ENCODE results near the gene CNGB1.
"Not testable (repeated sequence)": the region's sequence is repeated elsewhere in the genome, so short reads cannot be mapped to it uniquely, and the experiment has no call there.

The CNGB1 gene

DNA sequence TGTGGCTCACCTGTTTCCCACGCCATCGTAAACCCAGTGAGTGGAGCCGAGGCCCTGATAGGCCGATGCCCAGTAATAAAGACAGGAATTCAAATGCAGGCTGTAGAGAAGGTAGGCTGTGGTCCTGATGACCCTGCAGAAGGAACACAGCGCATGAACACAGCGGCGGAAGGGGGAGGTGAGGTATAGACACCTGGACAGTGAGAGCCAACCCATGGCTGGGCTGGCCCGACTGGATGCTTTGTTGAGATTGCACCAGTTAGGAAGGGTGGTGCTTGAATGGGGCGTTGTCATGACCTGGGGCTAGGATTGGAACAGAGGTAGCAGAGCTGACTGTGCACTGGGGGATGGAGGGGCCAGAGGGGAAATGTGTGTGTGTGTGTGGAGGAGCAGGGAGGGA lies 59.2 kb downstream of the CNGB1 start:
- no peak for DNase-seq (ENCODE audit: low read depth in 1 of 2, low spot score in 1 of 2)

DNA sequence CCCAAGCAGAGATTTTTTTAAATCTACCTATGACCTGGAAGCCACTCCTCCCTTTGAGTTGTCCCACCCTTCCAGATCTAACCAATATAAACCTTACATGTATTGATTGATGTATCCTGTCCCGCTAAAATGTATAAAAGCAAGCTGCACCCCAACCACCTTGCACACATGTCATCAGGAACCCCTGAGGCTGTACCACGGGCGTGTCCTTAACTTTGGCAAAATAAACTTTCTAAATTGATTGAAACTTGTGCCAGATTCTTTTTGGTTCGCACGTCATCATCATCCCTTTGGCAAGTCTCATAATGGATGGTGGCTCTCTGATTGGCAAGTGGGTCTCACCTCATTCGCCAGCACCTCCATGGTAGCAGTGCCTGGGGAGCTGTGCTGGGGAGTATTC lies 60.2 kb downstream of the CNGB1 start:
- DNase-seq (ENCODE audit: low read depth in 1 of 2, low spot score in 1 of 2): no peak

DNA sequence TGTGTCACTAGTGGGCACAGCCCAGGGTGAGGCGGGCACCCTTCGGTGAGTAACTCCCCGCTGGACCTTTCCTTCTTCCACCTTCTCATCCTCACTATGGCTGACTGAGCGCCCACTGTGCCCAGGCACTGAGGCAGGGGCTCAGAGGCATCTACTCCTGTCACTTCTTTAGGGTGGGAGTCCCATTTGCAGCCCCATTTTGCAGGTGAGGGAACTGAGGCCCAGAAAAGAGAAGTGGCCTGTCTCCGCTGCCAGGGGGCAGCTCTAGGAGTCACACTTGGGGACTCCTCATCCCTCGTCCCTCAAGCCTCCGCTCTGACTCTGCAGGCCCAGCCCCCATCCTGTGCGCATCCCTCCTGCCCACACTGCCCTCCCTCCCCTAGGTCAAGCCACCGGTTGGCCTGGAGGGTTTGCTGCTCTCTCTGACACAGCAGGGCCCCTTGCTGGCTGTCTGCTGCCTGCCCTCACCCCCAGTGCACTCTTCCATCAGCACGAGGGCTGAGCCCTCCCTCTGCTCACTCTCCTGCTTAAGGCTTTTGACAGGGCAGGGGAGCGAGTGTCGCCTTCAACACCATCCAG lies 62.4 kb downstream of the CNGB1 start:
- no peak for DNase-seq (ENCODE audit: low read depth in 1 of 2, low spot score in 1 of 2)

DNA sequence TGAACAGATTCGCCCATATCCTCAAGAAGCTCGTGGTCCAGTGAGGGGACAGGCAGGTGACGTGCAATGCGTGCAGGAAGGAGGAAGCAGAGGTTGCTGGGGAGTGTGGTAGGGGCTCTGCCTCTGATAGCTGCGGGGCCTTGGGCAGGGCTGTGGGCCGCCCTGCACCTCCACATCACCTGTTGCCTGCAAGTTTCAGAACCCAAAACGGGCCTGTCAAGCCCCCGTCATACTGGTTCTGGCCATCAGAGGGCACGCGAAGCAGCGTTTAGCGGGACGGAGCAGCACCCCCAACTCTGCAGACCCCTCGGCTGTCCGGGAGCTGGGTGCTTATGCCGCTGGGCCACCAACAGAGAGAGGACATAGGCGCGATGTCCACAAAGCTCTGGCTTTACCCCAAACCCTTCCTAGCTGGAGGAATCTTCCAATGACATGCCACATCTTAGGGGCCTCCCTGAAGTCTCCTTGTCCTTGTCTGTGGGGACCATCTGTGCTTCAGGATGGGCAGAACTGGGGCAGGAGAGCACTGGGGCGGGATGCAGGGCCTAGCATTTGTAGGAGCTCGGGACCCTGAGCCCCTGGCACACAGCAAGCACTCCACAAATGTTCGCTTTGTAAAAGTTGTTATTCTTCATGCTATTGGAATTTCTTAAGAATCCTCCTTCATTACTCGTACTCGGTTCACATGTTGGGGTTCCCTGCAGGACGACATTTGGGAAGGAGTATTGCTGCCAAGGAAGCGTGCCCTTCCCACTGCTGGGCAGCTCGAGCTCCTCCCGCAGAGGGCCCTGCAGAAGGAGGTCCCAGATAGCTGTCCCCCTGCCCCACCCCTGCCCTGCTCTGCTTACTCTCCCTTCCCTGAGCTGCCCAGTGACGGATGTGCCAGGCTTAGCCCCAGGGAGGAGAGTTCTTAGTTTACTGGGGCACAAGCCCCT lies 64.3 kb downstream of the CNGB1 start:
- DNase-seq (ENCODE audit: low read depth in 1 of 2, low spot score in 1 of 2): no peak

DNA sequence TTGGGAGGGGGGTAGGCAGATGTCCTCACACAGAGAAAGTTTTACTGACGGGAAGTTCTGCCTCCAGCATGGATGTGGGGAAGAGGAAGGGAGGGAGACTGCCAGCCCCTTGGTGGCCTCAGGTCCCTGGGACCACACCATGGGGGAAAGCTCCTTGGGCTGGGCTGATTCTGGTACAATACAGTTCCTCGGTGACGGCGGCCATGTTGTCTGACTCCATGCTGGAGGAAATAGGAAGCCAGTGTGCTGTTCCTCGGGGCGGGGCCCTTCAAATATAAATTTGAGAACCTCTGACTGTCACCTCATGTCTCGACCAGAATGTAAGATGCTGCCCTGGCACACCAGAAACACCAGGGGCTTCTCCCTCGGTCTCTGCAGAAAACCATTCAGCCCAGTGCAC lies 66.8 kb downstream of the CNGB1 start:
- no peak for DNase-seq (ENCODE audit: low read depth in 1 of 2, low spot score in 1 of 2)

DNA sequence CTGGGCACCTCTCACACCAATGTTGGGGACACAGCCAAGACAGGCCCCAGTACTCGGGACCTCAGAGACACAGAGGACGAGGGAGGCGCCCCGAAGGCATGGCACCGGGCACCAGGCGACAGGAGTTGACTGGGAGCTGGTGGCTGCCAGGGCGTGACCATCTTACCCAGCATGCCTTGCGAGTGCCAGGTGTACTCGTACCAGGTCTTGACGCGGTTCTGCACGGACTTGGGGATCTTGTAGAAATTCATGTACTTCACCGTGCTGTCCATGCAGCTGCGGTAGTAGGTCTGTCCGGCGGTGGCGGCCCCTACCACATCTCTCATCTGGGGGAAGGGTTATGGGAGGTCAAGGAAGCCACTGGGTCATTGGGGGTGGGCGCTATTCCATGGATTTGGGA lies 67.3 kb downstream of the CNGB1 start:
- no peak for DNase-seq (ENCODE audit: low read depth in 1 of 2, low spot score in 1 of 2)

DNA sequence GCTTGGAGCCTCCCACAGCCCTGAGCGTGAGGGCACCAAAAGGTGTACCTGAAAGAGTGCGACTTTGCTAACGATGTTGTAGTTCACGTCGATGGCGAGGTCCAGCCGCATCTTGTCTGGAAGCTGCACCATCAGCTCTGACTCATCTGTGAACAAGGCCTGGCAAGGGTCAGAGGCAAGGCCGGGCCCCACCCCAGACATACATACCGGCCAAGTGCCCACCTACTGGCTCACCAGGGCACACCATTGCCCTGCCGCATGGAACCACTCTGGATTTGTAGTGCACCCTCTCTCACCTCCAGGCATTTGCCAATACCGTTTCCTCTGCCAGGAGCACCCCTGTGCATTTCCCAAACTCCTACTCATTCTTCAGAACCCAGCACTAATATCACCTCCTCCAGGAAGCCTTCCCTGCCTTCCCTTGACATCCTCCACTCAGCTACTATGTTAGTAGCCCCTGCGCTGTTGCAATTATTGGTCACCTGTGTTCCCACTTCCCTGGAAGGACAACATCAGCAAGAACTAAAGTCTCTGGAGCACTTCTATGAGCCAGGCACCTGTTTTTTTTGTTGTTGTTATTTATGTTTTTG lies 69.4 kb downstream of the CNGB1 start:
- no peak for DNase-seq (ENCODE audit: low read depth in 1 of 2, low spot score in 1 of 2)

DNA sequence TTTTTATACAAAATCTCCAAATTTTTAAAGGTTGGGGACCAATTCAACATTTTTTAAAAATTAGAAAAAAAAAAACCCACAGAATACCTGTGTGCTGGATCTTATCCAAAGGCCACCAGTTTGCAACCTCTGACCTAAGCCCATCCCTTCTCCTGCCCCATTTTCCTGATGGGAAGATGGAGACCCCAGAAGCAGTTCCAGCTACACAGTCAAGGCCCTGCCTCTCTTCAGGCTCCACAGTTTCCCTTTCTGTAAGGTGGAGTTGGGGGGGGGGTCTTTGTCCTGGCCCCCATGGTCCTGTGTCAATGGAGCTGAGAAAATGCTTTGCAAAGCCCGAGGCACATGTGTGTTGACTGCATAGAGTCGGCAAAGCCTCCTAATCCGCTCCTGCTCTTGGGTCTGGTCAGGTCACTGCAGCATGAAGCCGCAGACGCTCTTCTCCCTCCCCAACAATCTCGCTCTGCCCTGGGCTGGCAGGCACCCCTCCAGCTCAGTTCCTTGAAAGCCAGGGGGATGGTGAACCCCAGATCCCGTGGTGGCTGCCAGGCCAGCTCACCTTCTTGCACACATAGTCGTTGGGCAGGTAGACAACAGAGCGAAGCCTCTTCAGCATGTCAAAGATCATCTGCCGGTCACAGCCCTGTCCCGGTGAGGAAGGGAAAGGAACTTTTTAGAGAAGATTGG lies 70.0 kb downstream of the CNGB1 start:
- no peak for DNase-seq (ENCODE audit: low read depth in 1 of 2, low spot score in 1 of 2)

DNA sequence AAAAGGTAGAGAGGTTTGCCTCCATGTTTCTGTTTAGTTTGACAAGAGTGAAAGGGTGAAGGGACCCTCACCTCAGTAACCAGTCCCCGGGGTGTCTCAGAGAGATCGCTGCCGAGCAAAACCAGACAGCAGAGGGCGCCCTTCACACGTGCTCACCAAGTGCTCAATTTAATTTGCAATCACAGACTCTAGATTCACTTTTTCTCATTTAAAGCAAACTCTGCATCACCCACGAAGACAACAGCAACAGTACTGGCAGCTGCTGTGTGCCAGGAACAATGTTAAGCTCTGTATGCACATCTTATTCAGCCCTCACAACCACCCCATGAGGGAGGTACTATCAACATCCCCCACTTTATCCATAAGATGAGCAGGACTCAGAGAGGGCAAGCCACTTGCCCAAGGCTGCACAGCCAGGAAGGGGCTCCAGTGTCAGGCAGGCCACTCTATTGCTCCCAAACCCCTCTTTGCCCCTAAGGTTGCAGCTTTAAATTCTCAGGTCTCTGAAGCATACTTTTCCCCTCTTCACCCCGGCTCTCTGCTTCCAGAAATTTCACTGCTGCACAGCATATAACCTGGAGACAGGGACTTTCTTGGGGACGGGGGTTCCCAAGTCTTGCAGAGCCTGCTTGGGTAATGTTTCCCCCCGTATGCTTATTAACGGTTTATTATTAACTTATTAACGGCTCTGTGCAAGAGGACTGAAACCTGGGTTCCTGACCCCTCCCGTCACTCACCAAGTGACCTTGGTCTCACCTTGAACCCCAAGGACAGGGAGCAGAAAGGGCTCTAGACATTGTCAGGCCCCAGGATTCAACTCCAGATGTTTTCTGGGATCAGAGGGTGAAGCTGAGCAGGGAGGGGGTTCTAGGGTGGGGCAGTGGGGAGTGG lies 70.9 kb downstream of the CNGB1 start:
- peak; percentile 58 to 78 for DNase-seq (ENCODE audit: low read depth in 1 of 2, low spot score in 1 of 2)

DNA sequence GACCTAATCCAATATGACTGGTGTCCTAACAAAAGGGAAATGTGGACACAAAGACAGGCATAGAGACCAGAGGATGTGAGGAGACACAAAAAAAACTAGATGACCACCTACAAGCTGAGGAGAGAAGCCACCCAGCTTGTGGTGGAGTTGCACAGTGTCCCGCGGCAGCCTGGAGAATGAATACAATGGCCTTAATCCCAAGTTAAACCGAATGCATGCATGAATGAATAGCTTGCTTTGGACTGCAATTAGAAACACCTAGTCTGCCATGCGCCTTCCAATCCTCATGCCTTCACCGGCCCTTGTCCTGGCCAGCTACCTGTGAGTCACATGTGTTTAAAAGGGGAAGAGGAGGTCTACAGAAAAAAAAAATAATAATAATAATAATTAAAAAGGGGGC lies 72.0 kb downstream of the CNGB1 start:
- no peak for DNase-seq (ENCODE audit: low read depth in 1 of 2, low spot score in 1 of 2)

DNA sequence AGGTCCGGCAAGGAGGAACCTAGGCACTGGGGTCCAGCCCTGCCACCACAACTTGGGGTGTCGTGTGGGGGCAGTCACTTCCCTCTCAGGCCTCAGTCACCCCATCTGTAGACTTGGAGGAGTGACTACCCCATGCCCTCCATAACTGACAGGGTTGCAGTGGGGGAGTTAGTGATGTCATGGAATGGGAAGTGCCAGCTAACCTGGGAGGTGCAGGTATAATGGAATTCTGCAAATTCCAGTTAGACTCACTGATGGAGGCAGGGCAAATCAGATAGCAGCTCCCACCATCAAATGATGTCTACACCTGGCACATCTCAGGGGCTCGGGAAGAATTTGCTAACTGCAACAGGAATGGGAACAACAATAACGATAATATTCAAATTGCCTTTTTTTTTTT lies 72.9 kb downstream of the CNGB1 start:
- no peak for DNase-seq (ENCODE audit: low read depth in 1 of 2, low spot score in 1 of 2)

DNA sequence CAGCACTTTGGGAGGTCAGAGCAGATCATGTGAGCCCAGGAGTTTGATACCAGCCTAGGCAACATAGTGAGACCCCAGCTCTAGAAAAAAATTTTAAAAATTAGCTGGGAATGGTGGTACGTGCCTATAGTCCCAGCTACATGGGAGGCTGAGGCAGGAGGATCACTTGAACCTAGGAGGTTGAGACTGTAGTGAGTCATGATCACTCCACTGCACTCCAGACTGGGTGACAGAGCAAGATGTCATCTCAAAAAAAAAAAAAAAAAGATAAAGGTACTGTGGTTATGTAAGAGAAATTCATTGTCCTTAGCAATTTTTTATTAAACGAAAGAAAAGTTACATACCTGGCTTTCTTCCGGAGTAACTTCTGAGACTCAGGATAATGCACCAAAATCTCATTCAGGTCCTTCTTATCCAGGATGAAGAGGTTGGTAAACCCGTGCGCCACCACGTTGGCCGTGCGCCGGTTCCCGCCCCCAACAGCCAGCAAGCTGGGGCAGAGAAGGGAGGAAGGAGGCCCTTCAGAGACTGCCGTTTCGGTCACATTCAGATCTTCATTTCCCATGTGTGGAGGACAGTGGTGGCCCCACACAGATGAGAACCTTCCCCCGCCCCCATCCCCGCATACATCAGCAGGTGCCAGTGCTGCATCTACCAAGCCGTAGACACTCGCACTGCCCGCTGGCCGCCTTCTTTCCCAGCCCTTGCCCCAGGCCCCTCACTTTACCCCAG lies 73.7 kb downstream of the CNGB1 start:
- DNase-seq (ENCODE audit: low read depth in 1 of 2, low spot score in 1 of 2): no peak

DNA sequence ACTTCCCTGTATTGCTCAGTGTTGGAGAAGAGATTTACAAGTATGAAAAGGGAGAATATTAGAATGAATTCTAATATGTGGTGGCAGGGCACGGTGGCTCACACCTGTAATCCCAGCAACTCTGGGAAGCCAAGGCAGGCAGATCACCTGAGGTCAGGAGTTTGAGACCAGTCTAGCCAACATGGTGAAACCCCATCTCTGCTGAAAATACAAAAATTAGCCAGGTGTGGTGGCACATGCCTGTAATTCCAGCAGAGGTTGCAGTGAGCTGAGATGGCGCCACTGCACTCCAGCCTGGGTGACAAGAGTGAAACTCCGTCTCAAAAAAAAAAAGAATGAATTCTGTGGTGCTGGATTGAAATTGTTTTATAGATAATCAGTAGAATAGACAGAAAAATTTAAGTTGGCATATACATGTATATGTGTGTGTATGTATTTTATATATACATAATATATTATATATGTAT lies 75.8 kb downstream of the CNGB1 start:
- not testable (repeated sequence) for DNase-seq (ENCODE audit: low read depth in 1 of 2, low spot score in 1 of 2)

DNA sequence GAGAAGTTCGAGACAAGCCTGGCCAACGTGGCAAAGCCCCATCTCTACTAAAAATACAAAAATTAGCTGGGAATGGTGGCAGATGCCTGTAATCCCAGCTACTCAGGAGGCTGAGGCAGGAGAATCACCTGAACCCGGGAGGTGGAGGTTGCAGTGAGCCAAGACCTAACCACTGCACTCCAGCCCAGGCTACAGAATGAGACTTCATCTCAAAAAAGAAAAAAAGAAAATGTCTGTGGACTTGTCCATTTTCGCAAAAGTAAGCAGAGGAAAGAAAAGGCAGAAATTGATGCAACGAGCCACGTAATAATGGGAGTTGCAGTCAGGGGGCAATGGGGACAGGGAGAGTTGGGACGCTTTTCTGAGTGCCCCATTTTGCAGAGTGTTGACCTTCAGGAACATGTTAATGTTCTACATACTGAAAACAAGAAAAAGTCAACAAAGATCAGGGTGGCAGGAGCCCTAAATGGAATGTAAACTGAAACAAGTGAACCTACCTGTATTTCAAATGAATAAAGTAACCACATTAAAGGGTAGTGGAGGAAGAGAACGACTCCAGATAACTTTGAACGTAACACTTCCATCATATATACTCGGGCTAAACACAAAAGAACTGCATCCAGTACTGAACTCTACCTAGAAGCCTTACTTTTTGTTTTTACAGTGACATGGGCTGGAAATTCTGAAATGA lies 76.4 kb downstream of the CNGB1 start:
- DNase-seq (ENCODE audit: low read depth in 1 of 2, low spot score in 1 of 2): no peak

DNA sequence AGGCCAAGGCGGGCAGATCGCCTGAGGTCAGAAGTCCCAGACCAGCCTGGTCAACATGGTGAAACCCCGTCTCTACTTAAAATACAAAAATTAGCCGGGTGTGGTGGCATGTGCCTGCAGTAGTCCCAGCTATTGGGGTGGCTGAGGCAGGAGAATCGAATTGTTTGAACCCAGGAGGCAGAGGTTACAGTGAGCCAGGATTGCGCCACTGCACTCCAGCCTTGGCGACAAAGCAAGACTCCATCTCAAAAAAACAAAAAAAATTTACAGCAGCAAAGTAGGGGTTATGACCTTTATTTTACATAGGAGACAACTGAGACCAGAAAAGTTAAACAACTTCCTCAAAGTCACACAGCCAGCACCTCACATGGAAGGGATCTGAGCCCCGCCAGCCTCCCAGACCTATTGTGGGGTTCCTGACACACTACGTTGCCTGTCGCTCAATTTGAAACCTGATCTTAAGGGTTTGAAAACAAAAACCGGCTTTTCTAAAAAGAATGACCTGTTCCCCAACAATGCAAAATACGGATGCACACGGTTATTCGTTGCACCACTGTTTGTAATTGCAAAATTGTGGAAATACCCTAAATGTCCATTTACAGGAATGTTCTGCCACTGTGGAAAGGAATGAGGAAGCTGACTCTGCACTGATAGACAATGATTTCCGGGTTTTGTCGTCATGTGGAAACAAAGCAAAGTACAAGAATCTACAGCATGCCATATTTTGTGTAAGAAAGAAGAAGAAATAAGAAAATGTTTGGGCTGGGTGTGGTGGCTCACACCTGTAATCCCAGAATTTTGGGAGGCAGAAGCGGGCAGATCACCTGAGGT lies 77.2 kb downstream of the CNGB1 start:
- DNase-seq (ENCODE audit: low read depth in 1 of 2, low spot score in 1 of 2): no peak

DNA sequence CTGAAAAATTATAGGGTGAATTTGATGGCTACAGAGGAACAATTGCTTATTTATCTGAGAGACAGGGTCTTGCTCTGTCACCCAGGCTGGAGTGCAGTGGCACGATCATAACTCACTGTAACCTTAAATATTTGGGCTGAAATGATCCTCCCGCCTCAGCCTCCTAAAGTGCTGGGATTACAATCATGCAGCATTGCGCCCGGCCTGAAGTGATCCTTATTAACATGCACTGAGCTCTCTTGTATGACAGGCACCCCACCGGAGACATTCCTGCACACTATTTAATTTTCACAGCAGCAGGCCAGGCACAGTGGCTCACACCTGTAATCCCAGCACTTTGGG lies 77.7 kb downstream of the CNGB1 start:
- DNase-seq (ENCODE audit: low read depth in 1 of 2, low spot score in 1 of 2): no peak

DNA sequence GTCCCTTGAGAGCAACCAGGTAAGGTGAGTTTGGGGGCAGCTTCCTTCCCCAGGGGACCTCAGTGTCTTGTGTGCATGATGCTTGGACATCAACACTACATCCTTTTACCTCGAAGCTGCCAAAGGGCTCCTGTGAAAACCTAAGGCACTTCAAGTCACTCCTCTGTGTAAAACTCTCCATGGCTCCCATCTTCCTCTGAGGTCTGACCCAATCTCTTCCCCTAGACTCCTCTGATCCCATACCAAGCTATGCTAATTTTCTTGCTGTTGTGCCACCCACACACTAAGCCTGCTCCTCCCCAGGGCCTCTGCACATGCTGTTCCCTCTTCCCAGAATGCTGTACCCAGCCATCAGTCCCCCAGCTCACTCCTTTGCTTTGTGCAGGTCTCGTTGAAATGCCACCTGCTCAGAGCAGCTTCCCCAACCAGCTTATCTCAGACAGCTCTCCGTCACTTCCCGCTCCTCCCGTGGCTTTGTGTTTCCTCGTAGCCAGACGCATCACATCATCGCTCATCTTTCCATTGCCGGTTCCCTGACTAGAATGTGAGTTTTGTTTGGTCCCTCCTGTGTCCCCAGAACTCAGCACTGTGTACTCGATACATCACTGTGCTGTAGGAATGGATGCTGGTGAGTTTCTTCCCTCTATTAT lies 78.4 kb downstream of the CNGB1 start:
- DNase-seq (ENCODE audit: low read depth in 1 of 2, low spot score in 1 of 2): no peak

DNA sequence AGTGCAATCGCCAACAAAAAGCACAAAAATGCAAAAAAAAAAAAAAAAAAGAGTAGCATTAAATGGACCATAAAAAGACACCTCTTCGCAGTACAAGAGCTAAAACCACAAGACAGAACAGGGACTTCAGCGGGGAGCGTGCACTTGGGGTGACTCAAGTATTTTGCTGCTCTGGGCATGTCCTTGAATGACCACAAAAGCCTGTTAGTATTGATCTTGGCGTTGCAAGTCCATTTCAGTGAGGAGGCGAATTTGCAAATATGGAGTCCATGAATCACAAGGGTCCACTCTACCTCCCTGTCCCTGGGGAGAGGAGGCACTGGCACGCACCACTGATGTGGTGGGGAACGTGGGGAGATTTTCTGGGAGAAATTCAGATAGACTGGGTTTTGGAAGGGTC lies 78.9 kb downstream of the CNGB1 start:
- DNase-seq (ENCODE audit: low read depth in 1 of 2, low spot score in 1 of 2): no peak
